ENCODE data around the gene TNRC18. TPM values are rescaled to one million over a fixed set of nuclear protein-coding genes. Genes with fewer than 3 reads are reported as not detected.
A peak's percentile ranks its signal among the peaks of the same experiment; 100 is the strongest.
"Not testable (repeated sequence)": the region's sequence is repeated elsewhere in the genome, so short reads cannot be mapped to it uniquely, and the experiment has no call there.

TNRC18 gene
- total RNA-seq, 4 donors from 2014 or later: 87.6 to 218 (median 124) TPM

GRCh38 chr7:5282543-5283316, 140.9 kb downstream of the TNRC18 start, which contains the start of gene SLC29A4:
SLC29A4 (plus strand) TSS chr7:5282943; CDS start chr7:5287817, 4,874 bp downstream.
- H3K4me3 ChIP-seq: peak within 1 kb of the TSS; percentile 52 to 60
- no peaks in the 10 kb centered on the region for H3K9me3 ChIP-seq
- H3K27ac ChIP-seq: peak within 1 kb of the TSS in 1 of 4 donors; percentile 55
- H3K4me1 ChIP-seq: peaks cover 0 to 32% (median 5%) of the 10 kb centered on the region in 3 donors
- no peaks in the 10 kb centered on the region for H3K36me3 ChIP-seq
- H3K27me3 ChIP-seq: no peaks in the 10 kb centered on the region
- peak; percentile 74 for ATAC-seq
- TF ChIP-seq POLR2A (IDR thresholded peaks at IDR 0.05) (no peak), CTCF (IDR thresholded peaks at IDR 0.05) (no peak), EP300 (IDR thresholded peaks at IDR 0.05) (no peak), POLR2AphosphoS5 (IDR thresholded peaks at IDR 0.05) (no peak)
- no CpG with 5 or more reads among the region's 69 CpGs for WGBS, 2 donors (ENCODE audit: low coverage in 1 of 2)

DNA sequence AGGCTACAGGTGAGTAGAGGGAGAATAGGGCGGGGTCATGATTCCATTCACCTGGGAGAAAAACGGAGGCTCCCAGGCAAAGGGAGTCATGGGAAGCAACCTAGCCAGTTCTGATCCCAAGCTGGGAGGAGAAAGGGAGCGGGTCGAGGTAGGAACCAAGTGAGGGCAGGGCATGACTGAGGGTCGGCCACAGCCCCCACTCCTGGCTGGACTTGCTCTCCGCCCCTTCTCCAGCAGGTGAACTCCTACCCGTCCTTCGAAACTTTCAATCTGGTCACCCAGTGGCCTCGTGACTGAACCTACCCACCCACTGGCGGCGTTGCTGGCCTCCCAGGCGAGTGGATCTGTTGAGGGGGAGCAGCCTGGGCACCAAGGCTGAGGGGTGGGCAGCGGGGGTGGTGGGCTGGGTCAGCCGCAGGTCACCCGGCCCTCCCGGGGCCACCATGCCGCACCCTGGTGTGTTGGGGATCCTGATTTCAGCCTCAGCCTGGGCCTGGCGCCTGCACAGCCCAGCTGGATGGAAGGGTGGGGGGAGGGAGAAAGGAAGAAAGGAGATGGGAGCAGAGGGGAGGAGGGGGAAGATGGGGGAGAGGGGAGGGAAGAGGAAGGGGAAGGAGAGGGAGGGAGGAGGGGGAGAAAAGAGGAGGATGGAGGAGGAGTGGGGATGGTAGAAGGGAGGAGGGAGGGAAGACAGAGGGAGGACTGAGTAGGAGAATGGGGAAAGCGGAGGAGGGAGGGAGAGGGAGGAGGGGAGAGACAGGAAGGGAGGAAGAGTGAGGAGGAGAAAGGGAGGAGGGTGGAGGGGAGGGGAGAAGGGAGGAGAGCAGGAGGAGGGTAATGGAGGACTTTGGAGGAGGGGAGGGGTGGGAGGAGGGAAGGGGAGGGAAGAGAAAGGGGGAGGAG, 141.8 kb downstream of the TNRC18 start:
- 54 to 73% methylated on average over 3 to 6 of the region's 19 CpGs for WGBS, 2 donors (ENCODE audit: low coverage in 1 of 2)
- peaks cover 0 to 32% (median 5%) of the 10 kb centered on the region in 3 donors for H3K4me1 ChIP-seq
- H3K36me3 ChIP-seq, H3K4me3 ChIP-seq, H3K27me3 ChIP-seq, H3K9me3 ChIP-seq, ATAC-seq, H3K27ac ChIP-seq: not testable (repeated sequence)

- no peak for TF ChIP-seq EP300 (IDR thresholded peaks at IDR 0.05)
- no peak for TF ChIP-seq POLR2A (IDR thresholded peaks at IDR 0.05)
- TF ChIP-seq CTCF (IDR thresholded peaks at IDR 0.05): no peak
- TF ChIP-seq POLR2AphosphoS5 (IDR thresholded peaks at IDR 0.05): no peak
- WGBS, 2 donors (ENCODE audit: low coverage in 1 of 2): 84 to 94% methylated on average over 4 of the region's 4 CpGs
- Histone ChIP-seq H3K27ac (peak overlapping the region in 2 of 4 donors; percentile 38 to 40), H3K9me3 (no peaks in the 10 kb centered on the region), H3K27me3 (no peaks in the 10 kb centered on the region), H3K4me3 (no peak overlapping the region), H3K4me1 (peaks cover 0 to 44% (median 12%) of the 10 kb centered on the region in 3 donors), H3K36me3 (no peaks in the 10 kb centered on the region)
- ATAC-seq: no peak
Observed at GRCh38 chr7:5279734-5280133, 143.9 kb downstream of the TNRC18 start.

DNA sequence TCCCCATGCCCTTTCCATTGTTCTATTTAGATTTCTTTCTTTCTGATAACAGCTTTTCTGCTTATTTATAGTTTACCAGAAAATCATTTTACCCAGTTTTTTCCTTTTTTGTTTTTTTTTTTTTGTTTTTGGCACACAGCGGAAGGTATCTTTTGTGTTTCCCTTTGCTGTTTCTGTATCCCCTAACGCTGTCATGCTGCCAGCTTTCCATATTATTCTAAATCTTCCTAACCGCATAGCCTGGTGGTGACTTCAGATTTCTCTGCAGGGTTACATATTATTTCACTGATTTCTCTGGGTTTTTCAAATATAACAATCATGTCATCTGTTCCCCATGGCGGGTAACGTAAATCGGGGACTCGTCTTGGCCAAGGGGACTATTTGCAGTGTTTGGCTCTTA, 144.9 kb downstream of the TNRC18 start:
- Histone ChIP-seq H3K36me3 (no peaks in the 10 kb centered on the region), H3K4me3 (no peak overlapping the region), H3K9me3 (no peaks in the 10 kb centered on the region), H3K27ac (peak overlapping the region in 2 of 4 donors; percentile 38 to 52), H3K4me1 (peaks cover 0 to 46% (median 14%) of the 10 kb centered on the region in 3 donors), H3K27me3 (no peaks in the 10 kb centered on the region)
- 3 to 24% methylated on average over 6 to 7 of the region's 7 CpGs for WGBS, 2 donors (ENCODE audit: low coverage in 1 of 2)
- TF ChIP-seq POLR2AphosphoS5 (IDR thresholded peaks at IDR 0.05): no peak
- TF ChIP-seq POLR2A (IDR thresholded peaks at IDR 0.05): no peak
- peak in 1 of 4 experiments; percentile 1 for TF ChIP-seq CTCF (IDR thresholded peaks at IDR 0.05)
- ATAC-seq: no peak

DNA sequence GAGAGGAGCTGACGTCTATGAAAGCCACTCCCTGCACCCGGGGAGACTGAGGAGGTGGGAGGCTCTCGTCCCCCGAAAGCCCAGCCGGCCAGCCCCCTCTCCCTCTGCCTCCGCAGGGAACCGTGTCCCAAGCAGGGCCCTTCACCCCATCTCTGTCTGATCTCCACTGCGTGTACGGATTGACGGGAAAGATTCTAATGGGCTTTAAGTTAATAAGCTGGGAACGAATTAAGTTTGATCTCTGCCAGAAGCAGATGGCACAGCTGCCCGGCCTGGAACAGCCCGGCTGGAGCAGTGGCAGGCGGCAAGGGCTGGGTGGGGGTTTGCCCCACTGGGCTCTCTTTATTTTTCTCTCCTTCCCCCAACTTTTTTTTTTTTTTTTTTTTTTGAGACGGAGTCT, 147.0 kb downstream of the TNRC18 start:
- no peak overlapping the region for H3K4me3 ChIP-seq
- H3K27ac ChIP-seq: no peak overlapping the region
- H3K36me3 ChIP-seq: no peaks in the 10 kb centered on the region
- TF ChIP-seq CTCF (IDR thresholded peaks at IDR 0.05) (no peak), POLR2A (IDR thresholded peaks at IDR 0.05) (no peak), POLR2AphosphoS5 (IDR thresholded peaks at IDR 0.05) (no peak), EP300 (IDR thresholded peaks at IDR 0.05) (no peak)
- WGBS, 2 donors (ENCODE audit: low coverage in 1 of 2): 53 to 67% methylated on average over 6 to 7 of the region's 15 CpGs
- H3K4me1 ChIP-seq: peaks cover 0 to 38% (median 9%) of the 10 kb centered on the region in 3 donors
- no peaks in the 10 kb centered on the region for H3K9me3 ChIP-seq
- no peak for ATAC-seq
- no peaks in the 10 kb centered on the region for H3K27me3 ChIP-seq

DNA sequence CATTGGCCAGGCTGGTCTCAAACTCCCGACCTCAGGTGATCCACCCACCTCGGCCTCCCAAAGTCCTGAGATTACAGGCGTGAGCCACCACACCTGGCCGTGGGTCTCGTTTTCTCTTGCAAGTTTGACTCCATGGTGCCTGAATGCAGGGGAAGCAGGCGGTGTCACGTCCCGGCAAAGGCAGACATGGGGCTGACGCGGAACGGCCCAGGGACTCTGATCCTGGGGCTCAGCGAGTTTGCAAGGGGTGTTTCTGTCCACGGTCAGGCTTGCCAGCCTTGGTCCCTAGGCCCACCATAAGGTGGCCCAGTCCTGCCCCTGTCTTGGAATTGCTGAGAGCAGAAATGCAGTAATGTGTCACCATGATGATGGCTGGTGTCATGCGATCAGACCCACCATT, 147.5 kb downstream of the TNRC18 start:
- ATAC-seq: not testable (repeated sequence)
- H3K4me1 ChIP-seq: peaks cover 0 to 38% (median 9%) of the 10 kb centered on the region in 3 donors

DNA sequence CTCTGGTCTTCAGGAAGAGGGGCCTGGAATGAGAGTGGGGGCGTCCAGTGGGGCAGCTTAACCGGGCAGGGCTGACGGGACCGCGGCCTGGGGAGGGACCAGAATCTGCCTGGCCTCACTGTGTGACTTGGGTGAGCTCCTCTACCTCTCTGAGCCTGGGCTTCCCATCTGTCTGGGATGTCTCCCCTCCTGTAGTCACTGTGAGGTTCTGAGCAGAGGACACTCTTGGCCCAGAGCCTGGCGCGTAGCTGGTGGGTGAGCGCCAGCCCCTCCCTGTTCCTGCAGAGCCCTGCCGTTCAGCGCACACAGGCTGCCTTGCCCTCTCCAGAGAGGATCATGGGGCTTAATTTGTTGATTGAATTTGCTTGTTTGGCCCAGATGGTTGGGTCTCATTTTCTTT, 148.1 kb downstream of the TNRC18 start:
- not testable (repeated sequence) for H3K9me3 ChIP-seq, H3K27me3 ChIP-seq, H3K36me3 ChIP-seq, H3K4me3 ChIP-seq
- peak overlapping the region in 3 of 4 donors; percentile 58 to 80 (median 72) for H3K27ac ChIP-seq
- WGBS, 2 donors (ENCODE audit: low coverage in 1 of 2): no CpG with 5 or more reads among the region's 10 CpGs
- ATAC-seq: peak; percentile 86
- peaks cover 0 to 38% (median 9%) of the 10 kb centered on the region in 3 donors for H3K4me1 ChIP-seq

More for the DNA sequence above, 147.5 kb downstream of the TNRC18 start:
- not testable (repeated sequence) for H3K9me3 ChIP-seq, H3K4me3 ChIP-seq, H3K27me3 ChIP-seq, H3K36me3 ChIP-seq
- peak overlapping the region in 1 of 4 donors; percentile 72 for H3K27ac ChIP-seq
- WGBS, 2 donors (ENCODE audit: low coverage in 1 of 2): 60% methylated on average over 1 of the region's 14 CpGs; no CpG with 5 or more reads in 1 of the 2 donors

- not testable (repeated sequence) for H3K4me3 ChIP-seq, H3K27me3 ChIP-seq, H3K36me3 ChIP-seq, H3K9me3 ChIP-seq
- no CpG with 5 or more reads among the region's 11 CpGs for WGBS, 2 donors (ENCODE audit: low coverage in 1 of 2)
- ATAC-seq: peak; percentile 84
- Histone ChIP-seq H3K27ac (peak overlapping the region in 3 of 4 donors; percentile 58 to 80 (median 72)), H3K4me1 (peaks cover 0 to 38% (median 9%) of the 10 kb centered on the region in 3 donors)
Observed at GRCh38 chr7:5274985-5275431, 148.6 kb downstream of the TNRC18 start.
